H54 (cell line): ENCODE measurements around the gene RAD51B.

ENCODE experiments used
- DNase-seq: peaks from one replicate; pipeline ENCODE4 v3.0.0; 2011; ENCODE audit warnings: low spot score, mixed read lengths; ENCODE audit not compliant: insufficient read length
- FAIRE-seq: peaks from 3 replicates; lab custom pipeline; 2011; peaks lifted over from hg19 to GRCh38; lab: Jason Lieb, UNC
- POLR2A ChIP-seq: IDR thresholded peaks from 2 replicates; pipeline ENCODE4 v1.6.1; 2011; ENCODE audit warnings: low read depth, mild to moderate bottlenecking, low read length

Gene RAD51B

DNA sequence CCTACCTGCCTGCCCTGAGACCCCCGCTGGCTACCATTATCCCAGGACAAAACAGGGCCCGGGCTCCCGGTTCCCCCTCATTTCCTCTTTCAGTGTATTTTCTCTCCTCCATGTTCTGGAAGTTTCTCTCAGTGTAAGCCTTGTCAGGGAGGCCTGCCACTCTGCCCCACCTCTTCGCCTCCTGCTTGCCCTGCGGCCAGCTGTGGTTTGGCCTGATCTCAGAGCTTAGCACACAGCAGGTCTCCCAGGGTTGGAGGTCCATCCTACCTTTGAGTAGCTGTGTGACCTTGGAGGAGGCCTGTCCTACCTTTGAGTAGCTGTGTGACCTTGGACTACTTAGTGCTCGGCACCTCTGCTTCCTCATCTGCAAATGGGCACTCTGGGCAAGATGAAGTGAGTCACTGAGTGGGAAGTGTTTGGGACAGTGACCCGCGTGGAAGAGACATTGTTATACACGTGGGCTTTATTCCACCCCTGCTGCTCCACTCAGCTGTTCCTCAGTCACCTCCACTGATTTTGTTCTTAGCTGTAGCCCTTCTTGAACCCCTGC, 760.6 kb downstream of the RAD51B start:
- FAIRE-seq (no peak), DNase-seq (no peak)
- no peak for TF ChIP-seq POLR2A

DNA sequence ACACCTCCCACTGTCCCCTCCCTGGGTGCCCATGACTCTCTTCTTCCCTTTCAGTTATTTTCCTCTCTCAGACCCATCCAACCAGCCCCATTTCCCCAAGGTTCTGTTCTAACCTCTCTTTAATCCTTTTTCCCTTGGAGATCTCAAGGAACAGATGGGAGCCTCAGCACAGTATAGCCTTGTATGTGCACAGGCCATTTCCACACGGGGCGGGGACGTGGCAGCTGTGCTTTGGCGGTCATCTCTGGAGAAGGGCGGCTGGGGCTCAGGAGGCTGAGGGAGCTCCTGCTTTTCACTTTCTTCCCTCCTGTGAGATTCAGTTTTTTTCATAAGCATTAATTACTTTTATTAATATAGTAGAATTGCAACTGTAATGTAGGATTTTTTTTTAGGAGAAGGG, 761.1 kb downstream of the RAD51B start:
- no peak for TF ChIP-seq POLR2A
- FAIRE-seq (no peak), DNase-seq (no peak)

DNA sequence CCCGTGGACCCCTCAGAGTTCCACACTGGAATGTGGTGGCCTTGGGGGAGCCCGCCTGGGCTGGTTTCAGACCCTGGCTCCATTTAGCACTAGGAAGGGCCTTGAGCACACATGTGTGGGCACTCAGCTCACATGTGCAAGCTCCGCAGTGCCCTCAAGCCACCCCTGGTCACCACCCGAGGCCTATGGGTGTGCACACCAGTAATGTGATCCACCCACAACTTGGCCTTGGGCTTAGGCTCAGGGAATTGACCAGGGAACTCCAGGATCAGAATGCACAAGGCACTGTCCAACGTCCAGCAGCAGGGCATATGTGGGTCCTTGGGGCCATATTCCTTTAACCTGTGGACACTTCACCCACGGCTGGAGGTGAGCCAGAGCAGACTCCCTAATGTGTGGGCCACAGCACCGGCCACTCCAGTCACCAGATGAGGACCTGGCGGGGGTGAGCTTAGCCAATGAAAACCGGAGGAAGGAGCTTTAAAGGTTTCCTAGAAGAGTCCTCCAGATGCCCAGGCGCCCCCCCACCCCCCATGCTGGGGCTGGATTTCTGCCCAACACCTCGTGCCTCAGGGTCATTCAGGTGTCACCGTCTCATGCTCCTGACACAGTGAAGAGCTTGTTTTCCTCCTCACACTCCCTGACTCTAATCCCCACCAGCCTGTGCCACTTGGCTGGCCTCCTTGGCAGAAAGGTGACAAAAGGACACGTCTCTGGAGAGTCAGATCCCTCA, 764.1 kb downstream of the RAD51B start:
- no peak for TF ChIP-seq POLR2A
- DNase-seq, result no peak

DNA sequence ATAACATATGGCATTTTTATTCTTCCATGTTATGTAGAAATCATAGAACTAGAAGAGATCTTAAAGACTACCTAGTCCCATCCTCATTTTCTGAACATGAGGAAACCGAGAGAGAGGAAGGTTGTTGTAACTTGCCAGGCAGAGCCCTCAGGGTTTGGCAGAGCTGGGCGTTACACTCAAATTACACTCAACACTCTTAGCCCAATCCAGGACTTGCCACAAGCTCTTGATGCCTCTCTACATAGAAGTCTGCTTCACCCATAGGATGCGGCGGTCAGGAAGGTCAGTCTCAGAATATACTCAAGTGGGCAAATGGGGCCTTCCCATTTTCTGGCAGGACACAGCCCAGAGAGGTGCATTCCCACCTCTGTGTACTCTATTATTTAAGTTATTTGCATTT, 765.2 kb downstream of the RAD51B start:
- DNase-seq (no peak), FAIRE-seq (no peak)
- no peak for TF ChIP-seq POLR2A

More for the DNA sequence above, 764.1 kb downstream of the RAD51B start:
- FAIRE-seq, result no peak

DNA sequence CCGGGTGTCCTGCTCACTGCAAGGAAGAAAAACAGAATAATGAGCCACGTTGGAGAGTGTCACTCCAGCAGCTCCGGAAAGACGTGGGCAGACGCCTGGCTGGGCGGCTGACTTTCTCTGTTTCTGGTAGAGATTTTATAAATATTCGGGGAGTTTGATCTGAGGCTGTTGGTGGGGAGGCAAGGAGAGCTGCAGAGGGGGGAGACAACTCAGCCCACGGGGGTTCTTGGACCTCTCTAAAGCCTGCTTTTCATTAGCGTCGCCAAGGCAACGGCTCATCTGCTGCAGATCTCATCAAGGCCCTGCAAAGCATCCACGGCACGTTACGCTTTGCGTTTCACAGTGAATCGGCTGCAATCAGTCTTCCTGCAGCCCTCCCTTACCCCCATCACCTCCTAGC, 766.1 kb downstream of the RAD51B start:
- no peak for FAIRE-seq
- no peak for TF ChIP-seq POLR2A
- no peak for DNase-seq

DNA sequence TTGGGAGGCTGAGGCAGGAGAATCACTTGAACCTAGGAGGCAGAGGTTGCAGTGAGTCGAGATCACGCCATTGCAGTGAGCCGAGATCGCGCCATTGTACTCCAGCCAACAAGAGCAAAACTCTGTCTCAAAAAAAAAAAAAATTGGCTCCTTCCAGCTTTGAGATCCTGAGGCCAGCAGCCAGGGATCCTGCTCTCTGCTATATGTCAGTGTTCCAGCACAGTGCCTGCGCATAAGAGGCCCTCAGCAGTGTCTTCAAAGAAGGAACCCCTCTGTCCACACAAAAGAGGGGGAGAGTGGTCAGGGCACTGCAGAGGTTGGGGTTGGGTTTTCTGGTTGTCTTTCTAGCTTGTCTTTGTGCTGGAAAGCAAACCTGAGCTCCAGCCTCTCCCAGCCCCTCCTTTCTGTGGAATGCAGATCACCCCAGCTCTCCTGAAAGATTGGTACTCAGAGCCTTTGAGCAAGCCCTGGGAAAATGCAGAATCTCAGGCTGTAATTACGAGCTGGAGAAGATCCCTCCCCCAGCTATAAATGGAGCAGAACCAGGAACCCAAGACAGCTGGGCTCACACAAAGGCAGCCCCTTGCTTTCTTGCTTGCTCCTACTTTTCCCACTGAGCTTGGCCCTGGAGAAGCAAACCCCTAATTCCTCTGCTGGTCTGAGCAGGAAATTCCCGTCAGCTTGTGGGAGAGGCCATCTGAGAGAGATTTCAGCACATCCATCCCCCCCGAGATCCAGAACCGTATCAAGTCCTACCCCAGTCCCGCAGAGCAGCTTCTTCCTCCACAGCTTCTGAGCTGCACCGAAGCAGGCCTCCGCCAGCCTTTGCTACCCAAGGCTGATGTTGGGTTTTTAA, 767.5 kb downstream of the RAD51B start:
- no peak for FAIRE-seq
- DNase-seq, result no peak
- no peak for TF ChIP-seq POLR2A

DNA sequence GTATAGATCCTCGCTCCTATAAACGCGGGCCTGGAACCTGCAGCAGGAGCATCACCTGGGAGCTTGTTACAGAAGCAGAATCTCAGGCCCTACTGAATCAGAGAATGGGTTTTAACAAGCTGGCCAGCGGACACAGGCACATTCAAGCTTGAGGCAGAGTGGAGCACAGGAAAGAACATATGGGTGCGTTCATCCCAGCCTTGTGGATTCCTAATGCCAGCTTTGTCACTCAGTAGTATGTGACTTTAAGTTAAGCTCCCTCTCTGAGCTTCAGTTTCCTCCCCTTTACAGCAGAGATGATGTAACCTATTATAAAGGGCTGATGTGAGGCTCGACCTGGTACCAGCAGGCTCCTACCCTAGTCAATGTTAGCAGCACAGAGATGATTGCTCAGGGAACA, 768.4 kb downstream of the RAD51B start:
- no peak for FAIRE-seq
- TF ChIP-seq POLR2A, result no peak

DNA sequence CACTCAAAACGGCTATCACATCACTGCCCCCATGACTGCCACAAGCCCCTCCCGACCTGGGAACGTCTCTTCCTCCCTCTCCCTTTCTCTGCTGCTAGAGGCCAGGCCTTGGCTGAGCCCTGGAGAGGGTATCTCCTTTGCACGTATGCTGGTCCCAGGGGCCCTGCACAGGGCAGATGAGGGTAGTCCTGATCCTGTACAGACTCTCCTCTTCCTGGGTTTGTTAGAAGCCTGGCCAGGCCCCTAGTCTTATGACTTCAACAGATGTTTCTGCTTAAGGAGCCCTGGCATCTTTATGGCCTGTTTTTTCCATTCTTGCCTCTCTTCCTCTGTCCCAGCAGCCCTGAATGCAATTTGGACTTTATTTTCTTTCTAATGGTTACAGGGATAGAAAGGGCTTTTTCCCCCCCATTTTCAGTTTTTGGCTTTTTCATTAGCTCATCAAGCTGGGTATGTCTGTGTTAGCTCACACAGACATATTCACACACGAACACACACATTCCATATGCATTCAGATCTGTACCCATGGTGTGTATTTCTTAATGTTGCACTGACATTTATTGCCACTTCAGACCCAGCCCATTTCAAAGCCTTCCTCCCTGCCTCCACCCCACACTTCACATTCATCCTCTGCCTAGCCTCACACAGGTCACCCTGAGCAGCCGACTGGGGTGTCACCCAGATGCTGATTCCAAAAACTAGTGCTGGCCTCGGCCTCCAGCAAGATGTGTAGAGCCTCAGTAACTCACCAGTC, 770.0 kb downstream of the RAD51B start:
- DNase-seq (no peak), FAIRE-seq (no peak)
- no peak for TF ChIP-seq POLR2A

More for the DNA sequence above, 768.4 kb downstream of the RAD51B start:
- DNase-seq, result no peak

DNA sequence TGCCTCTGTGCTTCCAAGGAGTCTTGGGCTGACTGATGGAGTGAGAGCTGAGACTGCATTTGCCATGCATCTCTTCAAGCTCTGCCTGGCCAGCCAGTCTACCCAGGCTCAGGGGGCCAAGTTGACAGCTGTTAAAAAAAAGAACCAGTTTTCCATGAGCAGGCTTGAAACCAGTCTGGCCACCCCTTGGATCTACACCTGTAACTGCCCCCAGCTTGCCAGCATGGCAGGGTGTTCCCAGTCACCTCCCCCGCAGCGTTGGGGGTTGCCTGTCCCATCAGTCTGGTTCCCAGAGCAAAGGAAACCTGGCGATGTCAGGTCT, 770.6 kb downstream of the RAD51B start:
- DNase-seq (no peak), FAIRE-seq (no peak)

DNA sequence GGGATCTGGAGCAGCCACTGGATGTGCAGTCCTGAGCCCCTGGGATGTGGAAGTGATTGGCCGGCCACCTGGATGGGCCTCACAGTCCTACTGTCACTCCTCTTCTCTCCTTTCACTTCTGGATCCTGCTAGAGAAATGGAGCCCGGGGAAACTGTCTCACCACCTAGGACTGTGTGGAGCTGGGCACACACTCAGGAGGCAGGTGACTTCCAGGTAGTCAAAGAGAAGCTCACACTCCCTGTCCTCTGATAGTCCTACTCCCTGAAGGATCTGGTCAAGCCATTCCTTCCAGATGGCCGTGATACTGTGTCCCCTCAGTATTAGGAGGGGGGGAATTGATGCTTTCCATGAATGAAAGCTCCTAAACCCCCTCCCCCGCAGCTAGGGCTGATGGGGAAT, 772.2 kb downstream of the RAD51B start:
- no peak for TF ChIP-seq POLR2A
- DNase-seq (no peak), FAIRE-seq (no peak)

More for the DNA sequence above, 770.6 kb downstream of the RAD51B start:
- no peak for TF ChIP-seq POLR2A

DNA sequence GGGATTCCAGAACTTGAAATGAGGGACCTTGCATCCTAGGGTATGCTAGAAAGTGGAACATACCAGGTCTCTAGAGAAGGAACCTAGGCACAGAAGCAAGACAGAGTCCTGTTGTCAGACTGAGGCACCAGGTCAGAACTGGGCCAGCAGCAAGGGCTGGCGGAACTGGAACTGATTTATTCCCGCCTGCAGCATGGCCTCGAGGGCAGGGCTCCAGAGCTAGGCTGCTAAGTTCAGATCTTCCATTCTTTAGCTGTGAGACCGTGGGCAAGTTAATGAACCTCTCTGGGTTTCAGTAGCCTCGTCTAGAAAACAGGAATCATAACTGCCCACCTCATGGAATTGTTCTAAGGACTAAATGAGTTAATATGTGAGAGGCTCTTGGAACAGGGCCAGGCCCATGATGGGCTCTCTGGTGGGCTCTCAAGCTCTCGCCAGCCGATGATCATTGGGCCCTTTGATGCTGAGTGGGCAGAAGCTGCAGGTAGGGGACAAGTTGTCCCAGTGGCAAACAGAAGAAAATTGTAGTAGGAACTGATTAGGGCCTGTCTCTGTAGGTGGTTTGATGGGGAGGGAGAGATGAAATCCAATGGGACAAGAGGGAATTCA, 773.5 kb downstream of the RAD51B start:
- no peak for DNase-seq
- FAIRE-seq, result no peak
- TF ChIP-seq POLR2A, result no peak

DNA sequence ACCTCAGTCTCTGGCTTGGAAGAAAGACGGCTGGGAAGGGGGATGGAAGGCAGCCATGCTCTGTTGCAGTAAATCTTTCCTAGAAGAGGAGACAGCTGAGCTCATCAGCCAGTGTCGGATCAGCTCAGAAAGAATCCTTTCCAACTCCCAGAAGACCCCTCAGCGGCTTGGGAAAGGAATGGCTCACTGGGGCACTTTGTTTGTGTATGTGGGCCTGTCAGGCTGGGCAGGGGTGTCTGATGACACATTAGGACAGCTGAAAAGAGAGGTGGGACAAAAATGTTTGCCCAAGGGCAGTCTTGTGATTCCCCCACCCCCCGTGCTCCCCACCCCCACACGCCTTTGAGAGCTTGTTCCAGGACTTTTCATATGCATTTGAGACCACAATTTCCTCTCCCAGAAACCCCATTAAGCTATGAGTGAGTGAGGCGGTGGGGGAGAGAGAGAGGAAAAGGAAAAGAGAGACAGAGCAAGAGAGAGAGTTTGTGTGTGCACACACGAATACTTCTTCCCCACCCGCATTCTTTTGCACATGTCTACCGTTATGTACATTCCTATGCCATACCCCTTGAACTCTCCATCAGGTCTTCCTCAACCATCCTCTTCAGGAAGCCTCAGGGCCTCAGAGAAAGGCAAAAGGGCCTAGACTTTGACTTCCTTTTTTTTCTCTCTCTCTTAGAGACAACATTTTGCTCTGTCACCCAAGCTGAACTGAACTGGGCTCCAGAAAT, 774.4 kb downstream of the RAD51B start:
- no peak for FAIRE-seq

More for the DNA sequence above, 774.4 kb downstream of the RAD51B start:
- DNase-seq, result no peak
- TF ChIP-seq POLR2A, result no peak
